ENCODE results near the gene SMG6.

Gene SMG6

GRCh38 chr17:2157675-2158395, 145.8 kb downstream of the SMG6 start:
- TF ChIP-seq CTCF (IDR thresholded peaks at IDR 0.05; ENCODE audit: extremely low read depth, missing control alignments), result no peak
- no peak for DNase-seq (ENCODE audit: low spot score)

- no peak for TF ChIP-seq CTCF (IDR thresholded peaks at IDR 0.05; ENCODE audit: extremely low read depth, missing control alignments)
- no peak for DNase-seq (ENCODE audit: low spot score)
Observed at GRCh38 chr17:2157081-2157480, 146.5 kb downstream of the SMG6 start.

- DNase-seq (ENCODE audit: low spot score), result no peak
- no peak for TF ChIP-seq CTCF (IDR thresholded peaks at IDR 0.05; ENCODE audit: extremely low read depth, missing control alignments)
Observed at GRCh38 chr17:2156666-2157065, 146.9 kb downstream of the SMG6 start.

- no peak for DNase-seq (ENCODE audit: low spot score)
- TF ChIP-seq CTCF (IDR thresholded peaks at IDR 0.05; ENCODE audit: extremely low read depth, missing control alignments), result no peak
Observed at GRCh38 chr17:2155573-2155972, 148.0 kb downstream of the SMG6 start.

GRCh38 chr17:2151358-2152033, 152.1 kb downstream of the SMG6 start:
- no peak for TF ChIP-seq CTCF (IDR thresholded peaks at IDR 0.05; ENCODE audit: extremely low read depth, missing control alignments)
- DNase-seq (ENCODE audit: low spot score), result no peak

GRCh38 chr17:2150806-2151205, 152.8 kb downstream of the SMG6 start:
- DNase-seq (ENCODE audit: low spot score), result no peak
- TF ChIP-seq CTCF (IDR thresholded peaks at IDR 0.05; ENCODE audit: extremely low read depth, missing control alignments), result no peak

GRCh38 chr17:2149934-2150333, 153.7 kb downstream of the SMG6 start:
- DNase-seq (ENCODE audit: low spot score), result no peak
- no peak for TF ChIP-seq CTCF (IDR thresholded peaks at IDR 0.05; ENCODE audit: extremely low read depth, missing control alignments)

All from GM20000 (cell line).